Adrenal gland (tissue), 5 donors: ENCODE results near the gene WIZ.

Experiments
- CTCF ChIP-seq, 6 experiments: fragments of 450-650 bp in 4 of 6; fragments of 200-600 bp in 2 of 6; sonication (generic) in 1 of 6; IDR thresholded peaks; 1 replicate in 5 of 6; 2 replicates in 1 of 6; pipeline versions ENCODE4 v1.5.1 to v1.8.0; 2016 to 2021; ENCODE audit warnings: antibody characterized with exemption in 6 of 6, mild to moderate bottlenecking in 2 of 6, moderate library complexity in 1 of 6
- POLR2A ChIP-seq, 2 donors: fragments of 450-650 bp; IDR thresholded peaks; one replicate each; pipeline ENCODE4 v1.6.1; 2017; ENCODE audit warnings: antibody characterized with exemption in 2 of 2, mild to moderate bottlenecking in 2 of 2, moderate library complexity in 1 of 2
- donor health status: DM: no; HTN: no; CAD: no.

GRCh38 chr19:15457701-15458484 is 8.1 kb upstream of the WIZ start:
- no peak for TF ChIP-seq CTCF (IDR thresholded peaks at IDR 0.05)
- no peak for TF ChIP-seq POLR2A (IDR thresholded peaks at IDR 0.05)
